H1 (cell line): ENCODE measurements around the gene HES5. TPM values are rescaled to one million over a fixed set of nuclear protein-coding genes. Genes with fewer than 3 reads are reported as not detected.

Source experiments
- CTCF ChIA-PET: fragments of 300-600 bp; sonication (Branson Sonifier 250); formaldehyde crosslinking; loops from one replicate; lab custom pipeline; 2021; ENCODE audit not compliant: partially characterized antibody; lab: Charles Lee
- POLR2A ChIA-PET: fragments of 300-600 bp; sonication (Branson Sonifier 250); formaldehyde crosslinking; loops from one replicate; lab custom pipeline; 2021; ENCODE audit warnings: inconsistent platforms; ENCODE audit not compliant: partially characterized antibody; lab: Charles Lee
- DNase-seq, 2 experiments: peaks; one replicate each; pipeline versions ENCODE4 v3.0.0 to v3.0.0-alpha.2; 2010 to 2022; ENCODE audit warnings: low spot score in 2 of 2, low read depth in 1 of 2, mixed read lengths in 1 of 2
- FAIRE-seq: peaks from 2 replicates; lab custom pipeline; 2011; peaks lifted over from hg19 to GRCh38; lab: Jason Lieb, UNC
- H2AFZ ChIP-seq: 2 replicates; pipeline ENCODE4 v1.8.1; 2012; ENCODE audit warnings: low read length, inconsistent platforms
- H2AK5ac ChIP-seq: 2 replicates; pipeline ENCODE4 v1.6.1; 2013; ENCODE audit warnings: low read depth, low read length
- H2BK120ac ChIP-seq: replicated peaks from 2 replicates; pipeline ENCODE3; 2013; ENCODE audit warnings: low read depth, low read length, inconsistent platforms
- H2BK12ac ChIP-seq: 2 replicates; pipeline ENCODE4 v1.6.1; 2013; ENCODE audit warnings: low read depth, low read length
- H2BK15ac ChIP-seq: 2 replicates; pipeline ENCODE4 v1.6.1; 2013; ENCODE audit warnings: low read length
- H2BK20ac ChIP-seq: 2 replicates; pipeline ENCODE4 v1.6.1; 2013; ENCODE audit warnings: low read length
- H2BK5ac ChIP-seq: 2 replicates; pipeline ENCODE4 v1.6.1; 2013; ENCODE audit warnings: low read depth, low read length
- H3K14ac ChIP-seq: 2 replicates; pipeline ENCODE4 v1.6.1; 2013; ENCODE audit warnings: inconsistent platforms; ENCODE audit not compliant: insufficient read length
- H3K18ac ChIP-seq: 2 replicates; pipeline ENCODE4 v1.6.1; 2013; ENCODE audit warnings: low read length; ENCODE audit errors: extremely low read depth
- H3K23ac ChIP-seq: 2 replicates; pipeline ENCODE4 v1.6.1; 2013; ENCODE audit warnings: inconsistent platforms; ENCODE audit not compliant: insufficient read length
- H3K23me2 ChIP-seq: 2 replicates; pipeline ENCODE4 v1.6.1; 2013; ENCODE audit warnings: low read depth, low read length
- H3K27ac ChIP-seq: 2 replicates; pipeline ENCODE4 v1.6.1; 2011; ENCODE audit warnings: low read depth, low read length, inconsistent platforms
- H3K27me3 ChIP-seq, 4 experiments: replicated peaks in 1 of 4; 1 replicate in 1 of 4; 2 replicates in 3 of 4; pipeline versions ENCODE4 v1.6.1 to v1.8.1; 2011 to 2013; ENCODE audit warnings: low read length in 3 of 4, mild to moderate bottlenecking in 3 of 4, inconsistent platforms in 2 of 4, mixed read lengths in 2 of 4, moderate library complexity in 1 of 4; ENCODE audit not compliant: control insufficient read depth in 3 of 4, insufficient read depth in 3 of 4; ENCODE audit errors: extremely low read depth in 1 of 4
- H3K36me3 ChIP-seq, 4 experiments: 2 replicates each; pipeline versions ENCODE4 v1.6.1 to v1.8.1; 2011 to 2013; ENCODE audit warnings: mild to moderate bottlenecking in 4 of 4, low read length in 3 of 4, moderate library complexity in 2 of 4, control low read depth in 1 of 4, inconsistent platforms in 1 of 4; ENCODE audit not compliant: insufficient read depth in 4 of 4, control insufficient read depth in 2 of 4
- H3K4ac ChIP-seq: replicated peaks from 2 replicates; pipeline ENCODE3; 2013; ENCODE audit warnings: low read length, low read depth, mixed read lengths, inconsistent platforms; ENCODE audit not compliant: insufficient read length
- H3K4me1 ChIP-seq, 4 experiments: replicated peaks in 1 of 4; 1 replicate in 1 of 4; 2 replicates in 3 of 4; pipeline versions ENCODE4 v1.6.1 to v1.8.1; 2011 to 2013; ENCODE audit warnings: low read length in 3 of 4, inconsistent platforms in 2 of 4, mixed read lengths in 1 of 4; ENCODE audit not compliant: insufficient read depth in 4 of 4, control insufficient read depth in 3 of 4
- H3K4me2 ChIP-seq, 2 experiments: 2 replicates each; pipeline versions ENCODE4 v1.6.1 to v1.8.1; 2011 to 2013; ENCODE audit warnings: low read depth in 2 of 2, low read length in 2 of 2, control low read depth in 1 of 2, inconsistent platforms in 1 of 2, mild to moderate bottlenecking in 1 of 2; ENCODE audit not compliant: insufficient read depth in 1 of 2
- H3K4me3 ChIP-seq, 4 experiments: fragments of 200-600, 300-600 bp in 1 of 4; sonication (generic), shearing (Covaris generic), sonication (Bioruptor Twin) in 1 of 4; 2 replicates each; pipeline versions ENCODE4 v1.5.1 to v1.8.1; 2011 to 2016; ENCODE audit warnings: low read length in 4 of 4, low read depth in 3 of 4, control low read depth in 2 of 4, inconsistent platforms in 2 of 4, mild to moderate bottlenecking in 2 of 4, mixed read lengths in 1 of 4, moderate library complexity in 1 of 4; ENCODE audit not compliant: insufficient read depth in 2 of 4; ENCODE audit errors: extremely low read depth in 1 of 4
- H3K56ac ChIP-seq: replicated peaks from 2 replicates; pipeline ENCODE3; 2013; ENCODE audit warnings: low read depth, mild to moderate bottlenecking, mixed read lengths, low read length, inconsistent platforms; ENCODE audit not compliant: insufficient read length
- H3K79me1 ChIP-seq: 2 replicates; pipeline ENCODE4 v1.6.1; 2013; ENCODE audit warnings: low read depth, low read length, control low read depth
- H3K79me2 ChIP-seq, 2 experiments: 2 replicates each; pipeline versions ENCODE4 v1.6.1 to v1.8.1; 2012 to 2013; ENCODE audit warnings: low read length in 2 of 2, mild to moderate bottlenecking in 2 of 2, inconsistent platforms in 1 of 2; ENCODE audit not compliant: insufficient read depth in 2 of 2, control insufficient read depth in 1 of 2
- H3K9ac ChIP-seq, 4 experiments: replicated peaks in 1 of 4; 1 replicate in 1 of 4; 2 replicates in 3 of 4; pipeline versions ENCODE4 v1.6.1 to v1.8.1; 2011 to 2013; ENCODE audit warnings: low read depth in 3 of 4, low read length in 3 of 4, control low read depth in 2 of 4, mild to moderate bottlenecking in 2 of 4, moderate library complexity in 2 of 4, inconsistent platforms in 1 of 4; ENCODE audit errors: extremely low read depth in 1 of 4
- H3K9me3 ChIP-seq, 2 experiments: 2 replicates each; pipeline versions ENCODE4 v1.6.1 to v1.8.1; 2012 to 2013; ENCODE audit warnings: mild to moderate bottlenecking in 2 of 2, moderate library complexity in 2 of 2, control low read depth in 1 of 2, inconsistent platforms in 1 of 2, low read depth in 1 of 2, low read length in 1 of 2, mixed read lengths in 1 of 2; ENCODE audit not compliant: insufficient read depth in 2 of 2
- H4K20me1 ChIP-seq, 2 experiments: replicated peaks in 1 of 2; 2 replicates each; pipeline versions ENCODE3 to v1.8.1; 2011 to 2013; ENCODE audit warnings: inconsistent platforms in 2 of 2, low read length in 2 of 2, mild to moderate bottlenecking in 1 of 2; ENCODE audit not compliant: insufficient read depth in 2 of 2, control insufficient read depth in 1 of 2
- H4K5ac ChIP-seq: 2 replicates; pipeline ENCODE4 v1.6.1; 2013; ENCODE audit warnings: low read length, low read depth, mixed read lengths, inconsistent platforms; ENCODE audit not compliant: insufficient read length
- H4K8ac ChIP-seq: 2 replicates; pipeline ENCODE4 v1.8.0; 2013; ENCODE audit warnings: mild to moderate bottlenecking, moderate library complexity, low read length, inconsistent platforms; ENCODE audit not compliant: insufficient read depth; ENCODE audit errors: extremely low read depth
- H4K91ac ChIP-seq: replicated peaks from 2 replicates; pipeline ENCODE3; 2013; ENCODE audit warnings: low read length, mixed read lengths, inconsistent platforms; ENCODE audit not compliant: insufficient read length
- BACH1 ChIP-seq: IDR thresholded peaks from 2 replicates; pipeline ENCODE4 v1.6.1; 2012; ENCODE audit warnings: low read length, improper control_type of control experiment
- CBX5 ChIP-seq: fragments of 300-800, 300-1000 bp; sonication (generic); IDR thresholded peaks from 2 replicates; pipeline ENCODE4 v1.7.1; 2016; ENCODE audit warnings: antibody characterized with exemption, low read length, low read depth
- EZH2 ChIP-seq: fragments of 200-600 bp; sonication (generic); IDR thresholded peaks from 2 replicates; pipeline ENCODE4 v1.7.1; 2012; ENCODE audit warnings: low read depth, mild to moderate bottlenecking, moderate library complexity, low read length, inconsistent platforms; ENCODE audit not compliant: severe bottlenecking
- HDAC6 ChIP-seq: IDR thresholded peaks from one replicate; pipeline ENCODE4 v1.7.1; 2012; ENCODE audit warnings: low read depth, mild to moderate bottlenecking, inconsistent platforms, low read length, moderate library complexity
- JUN ChIP-seq: IDR thresholded peaks from 2 replicates; pipeline ENCODE4 v1.6.1; 2011; ENCODE audit warnings: low read depth, mild to moderate bottlenecking, improper control_type of control experiment, low read length
- KDM1A ChIP-seq: fragments of 200-600, 300-600 bp; sonication (generic); IDR thresholded peaks from 2 replicates; pipeline ENCODE4 v1.7.1; 2016; ENCODE audit warnings: mild to moderate bottlenecking, low read length, borderline replicate concordance
- MAFK ChIP-seq: IDR thresholded peaks from 2 replicates; pipeline ENCODE4 v1.6.1; 2012; ENCODE audit warnings: low read depth, mild to moderate bottlenecking, improper control_type of control experiment, low read length
- NANOG ChIP-seq: IDR thresholded peaks from 2 replicates; pipeline ENCODE4 v1.6.1; 2011; ENCODE audit warnings: low read length, low read depth, mild to moderate bottlenecking, inconsistent platforms; ENCODE audit not compliant: insufficient read depth, poor library complexity, severe bottlenecking
- POU5F1 ChIP-seq: IDR thresholded peaks from 2 replicates; pipeline ENCODE4 v1.6.1; 2011; ENCODE audit warnings: low read depth, mild to moderate bottlenecking, low read length, moderate library complexity
- RFX5 ChIP-seq: IDR thresholded peaks from 2 replicates; pipeline ENCODE4 v1.6.1; 2011; ENCODE audit warnings: low read depth, low read length, improper control_type of control experiment, borderline replicate concordance
- RNF2 ChIP-seq: fragments of 200-900, 300-1000 bp; sonication (generic); IDR thresholded peaks from 2 replicates; pipeline ENCODE4 v1.7.1; 2016; ENCODE audit warnings: borderline replicate concordance, low read depth, mild to moderate bottlenecking, antibody characterized with exemption, low read length; ENCODE audit not compliant: poor library complexity, severe bottlenecking; ENCODE audit errors: missing control alignments
- SIRT6 ChIP-seq: IDR thresholded peaks from one replicate; pipeline ENCODE4 v1.7.1; 2012; ENCODE audit warnings: low read length, inconsistent platforms
- TCF12 ChIP-seq: IDR thresholded peaks from 2 replicates; pipeline ENCODE4 v1.6.1; 2011; ENCODE audit warnings: low read depth, mild to moderate bottlenecking, low read length
- ZNF274 ChIP-seq: IDR thresholded peaks from 2 replicates; pipeline ENCODE4 v1.7.0; 2012; ENCODE audit warnings: low read length, borderline replicate concordance; ENCODE audit errors: extremely low read depth
- WGBS, 2 experiments: shearing (Covaris generic) in 1 of 2; methylation state at CpG; one replicate each; pipeline versions ENCODE4 v1.1.6 to v1.1.7; 2013 to 2015; ENCODE audit warnings: low lambda C conversion rate in 2 of 2, mixed read lengths in 2 of 2, inconsistent platforms in 1 of 2, low coverage in 1 of 2, missing lambda C conversion rate in 1 of 2; ENCODE audit not compliant: insufficient replicate concordance in 2 of 2, insufficient coverage in 1 of 2, insufficient read length in 1 of 2; ENCODE audit errors: extremely low coverage in 1 of 2, missing lambda C conversion rate in 1 of 2; 5-methylcytosine and 5-hydroxymethylcytosine counted together
- polyA plus RNA-seq, 7 experiments: library from polyadenylated mRNA; depleted of rRNA in 3 of 7; stranded (reverse) in 5 of 7; unstranded in 2 of 7; fragments of >200 nt in 5 of 7; fragments of 200-250 nt in 2 of 7; gene quantifications; 1 replicate in 5 of 7; 2 replicates in 1 of 7; 4 replicates in 1 of 7; pipeline versions ENCODE4 v1.2.1 to v1.2.3, GENCODE V29; 2011 to 2013; ENCODE audit warnings: missing spikeins in 2 of 7, mixed read lengths in 2 of 7
- total RNA-seq: library from RNA; stranded (reverse); fragmentation: NEBNext Ultra II Directional; extraction: Animal tissue kit (Norgen Biotek cat#: 25700); gene quantifications from 2 replicates; pipeline ENCODE4 v1.2.1, GENCODE V29; 2021

HES5 gene
- total and polyA plus RNA-seq, 2 of the 8 experiments (the other 6 are each of a cell fraction or from before 2014, with no cell fraction given): 0.22 TPM; not detected in 1

DNA sequence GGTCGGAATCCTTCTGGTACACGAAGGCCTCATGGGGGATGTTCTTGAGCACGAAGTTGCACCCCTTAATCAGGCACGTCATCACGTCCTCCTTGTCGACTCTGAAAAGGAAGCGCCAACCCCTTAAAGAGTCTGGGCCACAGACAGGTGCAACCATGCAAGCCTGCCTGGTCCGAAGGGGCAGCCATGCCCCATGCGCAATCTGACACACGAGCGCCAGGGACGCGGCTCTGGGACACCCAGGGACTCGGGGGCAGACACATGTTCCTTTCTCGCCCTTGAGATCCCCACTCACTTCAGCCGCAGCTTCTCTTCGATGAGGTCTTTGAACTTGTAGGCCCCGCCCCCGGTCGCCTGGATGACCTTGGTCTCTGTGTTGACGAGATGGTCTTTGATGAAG lies 9.3 kb downstream of the HES5 start:
- Histone ChIP-seq H3K18ac (no peak overlapping the region), H3K4ac (no peak overlapping the region), H3K56ac (no peak overlapping the region), H3K4me2 (no peak overlapping the region), H3K79me2 (peaks cover 14 to 42% of the 10 kb centered on the region in 2 experiments), H3K23me2 (peaks cover 2% of the 10 kb centered on the region; the same call in 1 of the 2 replicates), H2BK15ac (no peak overlapping the region), H2BK12ac (no peak overlapping the region), H2BK5ac (no peak overlapping the region), H3K23ac (no peak overlapping the region), H2BK20ac (no peak overlapping the region), H2AFZ (no peak overlapping the region), H3K36me3 (peaks cover 18 to 47% (median 34%) of the 10 kb centered on the region in 4 experiments; a peak in 7 of 8 replicates), H3K27me3 (no peaks in the 10 kb centered on the region; a peak in 1 of 7 replicates), H3K27ac (no peak overlapping the region), H4K20me1 (peaks cover 36 to 45% of the 10 kb centered on the region in 2 experiments), H3K9ac (no peak overlapping the region), H3K14ac (no peak overlapping the region), H2AK5ac (no peak overlapping the region), H4K5ac (no peak overlapping the region), H3K9me3 (no peaks in the 10 kb centered on the region), H3K79me1 (peaks cover 30% of the 10 kb centered on the region), H3K4me3 (no peak overlapping the region), H3K4me1 (peaks cover 0 to 15% (median 8%) of the 10 kb centered on the region in 4 experiments; a peak in 5 of 7 replicates), H4K8ac (no peak overlapping the region), H4K91ac (no peak overlapping the region), H2BK120ac (no peak overlapping the region)
- CTCF ChIA-PET: interaction anchor here (1.0 to 4.6 kb wide), 3 partner anchors 14 to 18 kb away, joined by 3 to 16 read pairs (median 9); no protein-coding TSS in a partner anchor
- POLR2A ChIA-PET: no interaction called here
- DNase-seq (no peak), FAIRE-seq (no peak)
- WGBS, 2 experiments: 88% methylated on average over 21 of the region's 21 CpGs; no CpG with 5 or more reads in 1 of the 2 experiments
- TF ChIP-seq NANOG: no peak
- TF ChIP-seq KDM1A: no peak
- no peak for TF ChIP-seq RNF2
- no peak for TF ChIP-seq MAFK
- TF ChIP-seq TCF12: no peak
- TF ChIP-seq RFX5: no peak
- no peak for TF ChIP-seq JUN
- no peak for TF ChIP-seq BACH1
- TF ChIP-seq SIRT6: no peak
- TF ChIP-seq ZNF274: no peak
- TF ChIP-seq HDAC6: no peak
- no peak for TF ChIP-seq POU5F1
- no peak for TF ChIP-seq CBX5
- TF ChIP-seq EZH2: no peak
